GM10248 (cell line): ENCODE data around the gene TEX28.
"Not testable (repeated sequence)": the region's sequence is repeated elsewhere in the genome, so short reads cannot be mapped to it uniquely, and the experiment has no call there.

ENCODE experiments used
- CTCF ChIA-PET: fragments of 300-600 bp; sonication (Branson Sonifier 250); formaldehyde crosslinking; extraction: SDS; loops from one replicate; lab custom pipeline; 2021; ENCODE audit warnings: antibody characterized with exemption; lab: Yijun Ruan, JAX
- POLR2A ChIA-PET: fragments of 350-650 bp; sonication (Branson Sonifier 250); formaldehyde crosslinking; extraction: SDS; loops from one replicate; lab custom pipeline; 2020; ENCODE audit warnings: antibody characterized with exemption; lab: Yijun Ruan, JAX
- DNase-seq: peaks from one replicate; pipeline ENCODE4 v3.0.0; 2012; ENCODE audit errors: extremely low spot score

Gene TEX28

DNA sequence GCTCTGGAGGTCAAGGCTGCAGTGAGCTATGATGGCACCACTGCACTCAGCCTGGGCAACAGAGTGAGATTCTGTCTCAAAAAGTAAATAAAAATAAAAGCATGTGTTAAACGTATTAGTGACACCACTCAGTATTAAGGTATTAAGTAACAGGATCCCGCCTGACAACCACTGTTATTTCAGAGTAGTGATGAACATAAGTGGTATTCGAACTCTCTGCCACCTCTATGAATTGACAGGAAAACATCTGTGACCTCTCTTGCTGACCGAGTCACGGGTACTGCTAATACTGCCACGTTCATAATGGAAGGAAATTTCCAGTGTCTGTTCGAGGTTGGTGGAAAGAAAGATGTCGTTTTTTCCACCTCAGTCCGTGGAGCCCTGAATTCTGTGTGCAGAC, 68.2 kb downstream of the TEX28 start:
- DNase-seq, POLR2A ChIA-PET: not testable (repeated sequence)

DNA sequence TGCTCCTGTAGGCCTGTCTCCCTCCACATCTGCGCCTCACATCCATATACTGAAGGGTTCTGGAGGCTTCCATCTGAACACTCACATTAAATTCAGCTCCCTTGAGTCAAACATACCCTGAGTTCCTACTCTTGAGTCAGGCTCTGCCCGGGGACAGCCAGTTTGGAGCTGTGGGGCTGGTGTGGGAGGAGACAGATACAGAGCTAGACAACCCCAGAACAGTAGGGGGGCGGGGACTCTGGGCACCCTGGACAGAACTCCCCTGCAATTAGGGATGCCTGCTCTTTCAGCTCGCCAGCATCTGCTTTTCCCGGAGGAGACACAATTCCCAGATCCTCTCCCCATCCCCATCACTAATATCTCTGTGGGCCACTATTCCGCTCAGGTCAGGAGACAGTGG, 69.6 kb downstream of the TEX28 start:
- DNase-seq, CTCF ChIA-PET, POLR2A ChIA-PET: not testable (repeated sequence)

More for the DNA sequence above, 68.2 kb downstream of the TEX28 start:
- CTCF ChIA-PET = not testable (repeated sequence)
